ENCODE measurements around the gene C1QTNF12.

GRCh38 chr1:1219341-1219740, 27.2 kb downstream of the C1QTNF12 start:
- TF ChIP-seq CTCF (IDR thresholded peaks at IDR 0.05; ENCODE audit: insufficient read depth, low read length) (no peak), GABPA (IDR thresholded peaks at IDR 0.05; ENCODE audit: low read depth) (no peak), POLR2AphosphoS5 (IDR thresholded peaks at IDR 0.05; ENCODE audit: low read depth) (no peak), SPI1 (IDR thresholded peaks at IDR 0.05; ENCODE audit: borderline replicate concordance, low read depth) (no peak)
- TF ChIP-seq, protein P1, sequence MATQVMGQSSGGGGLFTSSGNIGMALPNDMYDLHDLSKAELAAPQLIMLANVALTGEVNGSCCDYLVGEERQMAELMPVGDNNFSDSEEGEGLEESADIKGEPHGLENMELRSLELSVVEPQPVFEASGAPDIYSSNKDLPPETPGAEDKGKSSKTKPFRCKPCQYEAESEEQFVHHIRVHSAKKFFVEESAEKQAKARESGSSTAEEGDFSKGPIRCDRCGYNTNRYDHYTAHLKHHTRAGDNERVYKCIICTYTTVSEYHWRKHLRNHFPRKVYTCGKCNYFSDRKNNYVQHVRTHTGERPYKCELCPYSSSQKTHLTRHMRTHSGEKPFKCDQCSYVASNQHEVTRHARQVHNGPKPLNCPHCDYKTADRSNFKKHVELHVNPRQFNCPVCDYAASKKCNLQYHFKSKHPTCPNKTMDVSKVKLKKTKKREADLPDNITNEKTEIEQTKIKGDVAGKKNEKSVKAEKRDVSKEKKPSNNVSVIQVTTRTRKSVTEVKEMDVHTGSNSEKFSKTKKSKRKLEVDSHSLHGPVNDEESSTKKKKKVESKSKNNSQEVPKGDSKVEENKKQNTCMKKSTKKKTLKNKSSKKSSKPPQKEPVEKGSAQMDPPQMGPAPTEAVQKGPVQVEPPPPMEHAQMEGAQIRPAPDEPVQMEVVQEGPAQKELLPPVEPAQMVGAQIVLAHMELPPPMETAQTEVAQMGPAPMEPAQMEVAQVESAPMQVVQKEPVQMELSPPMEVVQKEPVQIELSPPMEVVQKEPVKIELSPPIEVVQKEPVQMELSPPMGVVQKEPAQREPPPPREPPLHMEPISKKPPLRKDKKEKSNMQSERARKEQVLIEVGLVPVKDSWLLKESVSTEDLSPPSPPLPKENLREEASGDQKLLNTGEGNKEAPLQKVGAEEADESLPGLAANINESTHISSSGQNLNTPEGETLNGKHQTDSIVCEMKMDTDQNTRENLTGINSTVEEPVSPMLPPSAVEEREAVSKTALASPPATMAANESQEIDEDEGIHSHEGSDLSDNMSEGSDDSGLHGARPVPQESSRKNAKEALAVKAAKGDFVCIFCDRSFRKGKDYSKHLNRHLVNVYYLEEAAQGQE (IDR thresholded peaks at IDR 0.05; ENCODE audit: insufficient replicate concordance, low read depth), result no peak

Measured in HL-60 (cell line).